Naive thymus-derived CD4-positive, alpha-beta T cell (primary cell): ENCODE data around the gene IFRD1. TPM values are rescaled to one million over a fixed set of nuclear protein-coding genes. Genes with fewer than 3 reads are reported as not detected.

Experiments used
- ATAC-seq: fragments of 150-1000 bp; cut with Tn5 transposase; 2 replicates; pipeline ENCODE4 v1.10.0; 2021; ENCODE audit warnings: mild to moderate bottlenecking, moderate library complexity
- CTCF ChIA-PET: fragments of 350-600 bp; sonication (Branson Sonifier 250); formaldehyde crosslinking; loops from one replicate; lab custom pipeline; 2021; ENCODE audit warnings: antibody characterized with exemption; lab: Charles Lee
- POLR2A ChIA-PET: fragments of 350-600 bp; sonication (Branson Sonifier 250); formaldehyde crosslinking; loops from one replicate; lab custom pipeline; 2021; ENCODE audit warnings: antibody characterized with exemption, inconsistent platforms; lab: Charles Lee
- DNase-seq, 9 donors: peaks; one replicate each; pipeline versions ENCODE4 v3.0.0 to v3.0.0-alpha.2; 2020 to 2022; ENCODE audit warnings: mixed read lengths in 1 of 9
- H3K27ac ChIP-seq: one replicate; pipeline ENCODE4 v1.7.0; 2013; ENCODE audit warnings: mild to moderate bottlenecking, low read depth, low read length, moderate library complexity
- H3K27me3 ChIP-seq, 2 donors: one replicate each; pipeline ENCODE4 v1.7.0; 2013; ENCODE audit warnings: low read length in 2 of 2, mild to moderate bottlenecking in 2 of 2, moderate library complexity in 2 of 2; ENCODE audit not compliant: control insufficient read depth in 2 of 2, insufficient read depth in 2 of 2
- H3K36me3 ChIP-seq, 3 experiments: 1 replicate in 2 of 3; 2 replicates in 1 of 3; pipeline ENCODE4 v1.7.0; 2013; ENCODE audit warnings: low read length in 3 of 3, mild to moderate bottlenecking in 3 of 3, moderate library complexity in 1 of 3; ENCODE audit not compliant: insufficient read depth in 3 of 3, control insufficient read depth in 2 of 3
- H3K4me1 ChIP-seq, 2 donors: one replicate each; pipeline ENCODE4 v1.7.0; 2013; ENCODE audit warnings: low read length in 2 of 2, mild to moderate bottlenecking in 2 of 2, moderate library complexity in 1 of 2; ENCODE audit not compliant: control insufficient read depth in 2 of 2, insufficient read depth in 2 of 2
- H3K4me3 ChIP-seq: 2 replicates; pipeline ENCODE4 v1.7.0; 2013; ENCODE audit warnings: mild to moderate bottlenecking, low read length
- H3K9me3 ChIP-seq, 3 experiments: 1 replicate in 2 of 3; 2 replicates in 1 of 3; pipeline ENCODE4 v1.7.0; 2013; ENCODE audit warnings: low read length in 3 of 3; ENCODE audit not compliant: control insufficient read depth in 2 of 3
- H3K27ac Mint-ChIP-seq, 9 donors: one replicate each; pipeline ENCODE4 v1.8.0; 2020 to 2022; ENCODE audit warnings: mixed read lengths in 9 of 9, mild to moderate bottlenecking in 8 of 9, moderate library complexity in 5 of 9, inconsistent platforms in 2 of 9
- H3K27me3 Mint-ChIP-seq, 5 donors: one replicate each; pipeline ENCODE4 v1.8.0; 2021 to 2022; ENCODE audit warnings: mixed read lengths in 5 of 5, mild to moderate bottlenecking in 1 of 5
- H3K36me3 Mint-ChIP-seq, 5 donors: one replicate each; pipeline ENCODE4 v1.8.0; 2020 to 2022; ENCODE audit warnings: mixed read lengths in 5 of 5, mild to moderate bottlenecking in 3 of 5, inconsistent platforms in 1 of 5
- H3K4me1 Mint-ChIP-seq, 7 donors: one replicate each; pipeline ENCODE4 v1.8.0; 2020 to 2022; ENCODE audit warnings: mixed read lengths in 7 of 7, mild to moderate bottlenecking in 3 of 7, inconsistent platforms in 1 of 7
- H3K4me3 Mint-ChIP-seq, 10 donors: one replicate each; pipeline ENCODE4 v1.8.0; 2020 to 2022; ENCODE audit warnings: mild to moderate bottlenecking in 10 of 10, mixed read lengths in 10 of 10, moderate library complexity in 6 of 10, inconsistent platforms in 2 of 10
- H3K9me3 Mint-ChIP-seq, 11 donors: one replicate each; pipeline ENCODE4 v1.8.0; 2020 to 2022; ENCODE audit warnings: mixed read lengths in 11 of 11, mild to moderate bottlenecking in 4 of 11, inconsistent platforms in 1 of 11, moderate library complexity in 1 of 11
- intact Hi-C, 2 donors: fragments of 100-400 bp; cut with micrococcal nuclease; formaldehyde crosslinking; loops; one replicate each; pipeline ENCODE4 v1.15.1; 2023
- polyA plus RNA-seq, 2 donors: library from polyadenylated mRNA; unstranded; fragments of 300-500 nt; fragmentation: Illumina TruSeq; gene quantifications; one replicate each; pipeline ENCODE4 v1.2.3, GENCODE V29; 2021
- total RNA-seq, 6 experiments: library from RNA in 5 of 6; stranded (reverse) in 5 of 6; gene quantifications; 1 replicate in 5 of 6; 2 replicates in 1 of 6; pipeline ENCODE4 v1.2.3 and lab custom pipeline; 2021 to 2026

Gene IFRD1
- total and polyA plus RNA-seq, 7 experiments from 2014 or later, result 25.2 to 250 (median 56.5) TPM

- no peak for DNase-seq
- CTCF ChIA-PET, result no interaction called here
- no peak for ATAC-seq
- H3K27ac ChIP-seq, result no peak overlapping the region
- H3K36me3 ChIP-seq, result no peaks in the 10 kb centered on the region
- intact Hi-C loops, result no loop called here
- Mint-ChIP-seq H3K4me1 (peaks cover 0 to 16% (median 7%) of the 10 kb centered on the region in 7 donors), H3K36me3 (peaks cover 0 to 8% (median 0%) of the 10 kb centered on the region in 5 donors), H3K27me3 (no peaks in the 10 kb centered on the region), H3K4me3 (no peak overlapping the region), H3K27ac (no peak overlapping the region), H3K9me3 (no peaks in the 10 kb centered on the region)
- no peaks in the 10 kb centered on the region for H3K9me3 ChIP-seq
- POLR2A ChIA-PET, result no interaction called here
- H3K27me3 ChIP-seq, result no peaks in the 10 kb centered on the region
- no peaks in the 10 kb centered on the region for H3K4me1 ChIP-seq
- H3K4me3 ChIP-seq, result no peak overlapping the region
Observed at GRCh38 chr7:112487457-112488263, 37.4 kb downstream of the IFRD1 start.

- no peak overlapping the region for H3K27ac Mint-ChIP-seq
- no peaks in the 10 kb centered on the region for H3K9me3 ChIP-seq
- H3K36me3 Mint-ChIP-seq, result peaks cover 0 to 8% (median 0%) of the 10 kb centered on the region in 5 donors
- H3K4me1 ChIP-seq, result no peaks in the 10 kb centered on the region
- no peaks in the 10 kb centered on the region for H3K9me3 Mint-ChIP-seq
- H3K27me3 Mint-ChIP-seq, result no peaks in the 10 kb centered on the region
- DNase-seq (no peak), ATAC-seq (no peak)
- H3K4me3 ChIP-seq, result no peak overlapping the region
- peaks cover 0 to 16% (median 7%) of the 10 kb centered on the region in 7 donors for H3K4me1 Mint-ChIP-seq
- intact Hi-C loops, result no loop called here
- H3K36me3 ChIP-seq, result no peaks in the 10 kb centered on the region
- H3K4me3 Mint-ChIP-seq, result no peak overlapping the region
- H3K27ac ChIP-seq, result no peak overlapping the region
- CTCF ChIA-PET, result no interaction called here
- POLR2A ChIA-PET, result no interaction called here
- no peaks in the 10 kb centered on the region for H3K27me3 ChIP-seq
Observed at GRCh38 chr7:112488264-112488552, 37.9 kb downstream of the IFRD1 start.

GRCh38 chr7:112492186-112492585, 41.9 kb downstream of the IFRD1 start:
- Mint-ChIP-seq H3K36me3 (peaks cover 0 to 8% (median 0%) of the 10 kb centered on the region in 5 donors), H3K27me3 (peaks cover 0 to 17% (median 5%) of the 10 kb centered on the region in 5 donors), H3K9me3 (no peaks in the 10 kb centered on the region), H3K4me3 (no peak overlapping the region), H3K4me1 (no peaks in the 10 kb centered on the region), H3K27ac (no peak overlapping the region)
- no peak for DNase-seq
- Histone ChIP-seq H3K36me3 (no peaks in the 10 kb centered on the region), H3K9me3 (no peaks in the 10 kb centered on the region), H3K4me1 (no peaks in the 10 kb centered on the region), H3K27me3 (no peaks in the 10 kb centered on the region), H3K4me3 (no peak overlapping the region), H3K27ac (no peak overlapping the region)
- ChIA-PET CTCF (interaction anchor here (1.1 to 1.2 kb wide), 2 partner anchors 746 to 750 kb away, joined by 3 to 6 read pairs; no protein-coding TSS in a partner anchor), POLR2A (no interaction called here)
- intact Hi-C loops, result loop anchor here in 1 of 2 donors (10.0 kb wide), 1 partner anchor 537 kb away; no protein-coding TSS in a partner anchor
- ATAC-seq, result no peak

GRCh38 chr7:112494656-112495055, 44.4 kb downstream of the IFRD1 start:
- no peaks in the 10 kb centered on the region for H3K4me1 Mint-ChIP-seq
- ChIA-PET POLR2A (no interaction called here), CTCF (no interaction called here)
- Histone ChIP-seq H3K9me3 (no peaks in the 10 kb centered on the region), H3K36me3 (no peaks in the 10 kb centered on the region), H3K27ac (no peak overlapping the region), H3K27me3 (no peaks in the 10 kb centered on the region), H3K4me1 (no peaks in the 10 kb centered on the region), H3K4me3 (no peak overlapping the region)
- intact Hi-C loops, result loop anchor here in 1 of 2 donors (10.0 kb wide), 1 partner anchor 540 kb away; no protein-coding TSS in a partner anchor
- DNase-seq, result no peak
- peaks cover 4 to 22% (median 5%) of the 10 kb centered on the region in 5 donors for H3K27me3 Mint-ChIP-seq
- no peak overlapping the region for H3K27ac Mint-ChIP-seq
- no peak for ATAC-seq
- peaks cover 0 to 5% (median 0%) of the 10 kb centered on the region in 5 donors for H3K36me3 Mint-ChIP-seq
- H3K4me3 Mint-ChIP-seq, result no peak overlapping the region
- H3K9me3 Mint-ChIP-seq, result no peaks in the 10 kb centered on the region

- no peaks in the 10 kb centered on the region for H3K36me3 Mint-ChIP-seq
- ChIA-PET POLR2A (no interaction called here), CTCF (interaction anchor here (1.2 to 1.7 kb wide), 2 partner anchors 754 to 756 kb away, joined by 3 to 6 read pairs; no protein-coding TSS in a partner anchor)
- ATAC-seq (no peak), DNase-seq (no peak)
- no peaks in the 10 kb centered on the region for H3K9me3 Mint-ChIP-seq
- H3K27ac Mint-ChIP-seq, result no peak overlapping the region
- peaks cover 4 to 24% (median 5%) of the 10 kb centered on the region in 5 donors for H3K27me3 Mint-ChIP-seq
- no peaks in the 10 kb centered on the region for H3K36me3 ChIP-seq
- no peak overlapping the region for H3K4me3 Mint-ChIP-seq
- no peaks in the 10 kb centered on the region for H3K4me1 ChIP-seq
- H3K4me1 Mint-ChIP-seq, result no peaks in the 10 kb centered on the region
- H3K4me3 ChIP-seq, result no peak overlapping the region
- no peaks in the 10 kb centered on the region for H3K9me3 ChIP-seq
- H3K27ac ChIP-seq, result no peak overlapping the region
- intact Hi-C loops, result loop anchor here in 1 of 2 donors (10.0 kb wide), 1 partner anchor 540 kb away; no protein-coding TSS in a partner anchor
- H3K27me3 ChIP-seq, result no peaks in the 10 kb centered on the region
Observed at GRCh38 chr7:112495156-112495788, 45.0 kb downstream of the IFRD1 start.

- no peak overlapping the region for H3K27ac Mint-ChIP-seq
- H3K36me3 Mint-ChIP-seq, result no peaks in the 10 kb centered on the region
- ATAC-seq, result no peak
- no peak overlapping the region for H3K4me3 Mint-ChIP-seq
- Histone ChIP-seq H3K9me3 (no peaks in the 10 kb centered on the region), H3K4me1 (no peaks in the 10 kb centered on the region), H3K36me3 (no peaks in the 10 kb centered on the region), H3K27me3 (no peaks in the 10 kb centered on the region), H3K4me3 (no peak overlapping the region), H3K27ac (no peak overlapping the region)
- no peaks in the 10 kb centered on the region for H3K4me1 Mint-ChIP-seq
- H3K9me3 Mint-ChIP-seq, result no peaks in the 10 kb centered on the region
- intact Hi-C loops, result loop anchor here (1.0 to 10.0 kb wide), 3 partner anchors 541 to 755 kb away; no protein-coding TSS in a partner anchor
- peak in 6 of 9 donors; percentile 2 to 28 (median 18) for DNase-seq
- peaks cover 4 to 24% (median 5%) of the 10 kb centered on the region in 5 donors for H3K27me3 Mint-ChIP-seq
- POLR2A ChIA-PET, result no interaction called here
- CTCF ChIA-PET, result interaction anchor here (0.9 to 1.7 kb wide), 4 partner anchors 743 to 757 kb away, joined by 3 to 6 read pairs (median 4); no protein-coding TSS in a partner anchor
Observed at GRCh38 chr7:112495810-112496462, 45.7 kb downstream of the IFRD1 start.
